ENCODE results near the gene TMPRSS6. TPM values are rescaled to one million over a fixed set of nuclear protein-coding genes. Genes with fewer than 3 reads are reported as not detected.

Gene TMPRSS6
- total RNA-seq, 1 donor from 2014 or later = not detected

- H3K36me3 ChIP-seq = no peaks in the 10 kb centered on the region
- no peak overlapping the region for H3K4me3 ChIP-seq
- no peaks in the 10 kb centered on the region for H3K4me1 ChIP-seq
- TF ChIP-seq CTCF (IDR thresholded peaks at IDR 0.05; ENCODE audit: borderline replicate concordance) = no peak
- no peak overlapping the region for H3K27ac ChIP-seq (replicated peaks)
- H3K27me3 ChIP-seq (ENCODE audit: low read depth) = peaks cover 85% of the 10 kb centered on the region
- no peaks in the 10 kb centered on the region for H3K9me3 ChIP-seq (replicated peaks)
- intact Hi-C loops (cut with micrococcal nuclease) = no loop called here
- no peak for DNase-seq
Measured at GRCh38 chr22:37090920-37091695, 18.4 kb downstream of the TMPRSS6 start.

GRCh38 chr22:37089434-37089833 lies 20.1 kb downstream of the TMPRSS6 start:
- no peak for DNase-seq
- Histone ChIP-seq H3K27ac (replicated peaks) (no peak overlapping the region), H3K4me1 (no peaks in the 10 kb centered on the region), H3K36me3 (no peaks in the 10 kb centered on the region), H3K4me3 (no peak overlapping the region), H3K27me3 (ENCODE audit: low read depth) (peaks cover 85% of the 10 kb centered on the region), H3K9me3 (replicated peaks) (no peaks in the 10 kb centered on the region)
- intact Hi-C loops (cut with micrococcal nuclease) = no loop called here
- no peak for TF ChIP-seq CTCF (IDR thresholded peaks at IDR 0.05; ENCODE audit: borderline replicate concordance)

GRCh38 chr22:37088750-37089408 lies 20.6 kb downstream of the TMPRSS6 start:
- H3K9me3 ChIP-seq (replicated peaks) = no peaks in the 10 kb centered on the region
- intact Hi-C loops (cut with micrococcal nuclease) = no loop called here
- DNase-seq = no peak
- peaks cover 83% of the 10 kb centered on the region for H3K27me3 ChIP-seq (ENCODE audit: low read depth)
- TF ChIP-seq CTCF (IDR thresholded peaks at IDR 0.05; ENCODE audit: borderline replicate concordance) = no peak
- no peaks in the 10 kb centered on the region for H3K36me3 ChIP-seq
- H3K4me3 ChIP-seq = no peak overlapping the region
- H3K27ac ChIP-seq (replicated peaks) = no peak overlapping the region
- H3K4me1 ChIP-seq = no peaks in the 10 kb centered on the region

- TF ChIP-seq CTCF (IDR thresholded peaks at IDR 0.05; ENCODE audit: borderline replicate concordance) = no peak
- Histone ChIP-seq H3K4me3 (no peak overlapping the region), H3K9me3 (replicated peaks) (no peaks in the 10 kb centered on the region), H3K4me1 (no peaks in the 10 kb centered on the region), H3K27ac (replicated peaks) (no peak overlapping the region), H3K27me3 (ENCODE audit: low read depth) (peaks cover 76% of the 10 kb centered on the region), H3K36me3 (no peaks in the 10 kb centered on the region)
- DNase-seq = no peak
- intact Hi-C loops (cut with micrococcal nuclease) = no loop called here
Measured at GRCh38 chr22:37088108-37088605, 21.4 kb downstream of the TMPRSS6 start.

GRCh38 chr22:37086184-37086583 lies 23.3 kb downstream of the TMPRSS6 start:
- TF ChIP-seq CTCF (IDR thresholded peaks at IDR 0.05; ENCODE audit: borderline replicate concordance) = no peak
- H3K4me3 ChIP-seq = no peak overlapping the region
- DNase-seq = no peak
- no peaks in the 10 kb centered on the region for H3K4me1 ChIP-seq
- H3K36me3 ChIP-seq = no peaks in the 10 kb centered on the region
- H3K9me3 ChIP-seq (replicated peaks) = no peaks in the 10 kb centered on the region
- intact Hi-C loops (cut with micrococcal nuclease) = no loop called here
- no peak overlapping the region for H3K27ac ChIP-seq (replicated peaks)
- H3K27me3 ChIP-seq (ENCODE audit: low read depth) = peaks cover 69% of the 10 kb centered on the region
